ENCODE results near the gene COA1. TPM values are rescaled to one million over a fixed set of nuclear protein-coding genes. Genes with fewer than 3 reads are reported as not detected.

Gene COA1
- total RNA-seq, 3 donors from 2014 or later (not counting 1 experiment from before 2014, with no cell fraction given): 55.0 to 85.3 (median 69.5) TPM

- intact Hi-C loops (cut with micrococcal nuclease): no loop called here
- no peak overlapping the region for H3K27ac ChIP-seq (ENCODE audit: low read length)
- no peaks in the 10 kb centered on the region for H3K27me3 Mint-ChIP-seq (ENCODE audit: low read depth in 2 of 2)
- ATAC-seq: no peak
- no peaks in the 10 kb centered on the region for H3K9me3 Mint-ChIP-seq
- peak overlapping the region in 1 of 2 donors; percentile 63 for H3K27ac Mint-ChIP-seq
- H3K4me1 Mint-ChIP-seq: peaks cover 8 to 19% of the 10 kb centered on the region in 2 donors
- no peak overlapping the region for H3K4me3 Mint-ChIP-seq
- peaks cover 7% of the 10 kb centered on the region for H3K4me1 ChIP-seq (ENCODE audit: control insufficient read depth, insufficient read depth, low read length)
- no peaks in the 10 kb centered on the region for H3K27me3 ChIP-seq (ENCODE audit: control insufficient read depth, insufficient read depth, low read length)
- H3K9me3 ChIP-seq (ENCODE audit: control insufficient read depth, insufficient read depth, low read length): no peaks in the 10 kb centered on the region
- no peaks in the 10 kb centered on the region for H3K36me3 ChIP-seq (ENCODE audit: control insufficient read depth, insufficient read depth, low read length)
- H3K4me3 ChIP-seq (ENCODE audit: low read length): no peak overlapping the region
- no peaks in the 10 kb centered on the region for H3K36me3 Mint-ChIP-seq
- DNase-seq: no peak
- TF ChIP-seq, protein P1, sequence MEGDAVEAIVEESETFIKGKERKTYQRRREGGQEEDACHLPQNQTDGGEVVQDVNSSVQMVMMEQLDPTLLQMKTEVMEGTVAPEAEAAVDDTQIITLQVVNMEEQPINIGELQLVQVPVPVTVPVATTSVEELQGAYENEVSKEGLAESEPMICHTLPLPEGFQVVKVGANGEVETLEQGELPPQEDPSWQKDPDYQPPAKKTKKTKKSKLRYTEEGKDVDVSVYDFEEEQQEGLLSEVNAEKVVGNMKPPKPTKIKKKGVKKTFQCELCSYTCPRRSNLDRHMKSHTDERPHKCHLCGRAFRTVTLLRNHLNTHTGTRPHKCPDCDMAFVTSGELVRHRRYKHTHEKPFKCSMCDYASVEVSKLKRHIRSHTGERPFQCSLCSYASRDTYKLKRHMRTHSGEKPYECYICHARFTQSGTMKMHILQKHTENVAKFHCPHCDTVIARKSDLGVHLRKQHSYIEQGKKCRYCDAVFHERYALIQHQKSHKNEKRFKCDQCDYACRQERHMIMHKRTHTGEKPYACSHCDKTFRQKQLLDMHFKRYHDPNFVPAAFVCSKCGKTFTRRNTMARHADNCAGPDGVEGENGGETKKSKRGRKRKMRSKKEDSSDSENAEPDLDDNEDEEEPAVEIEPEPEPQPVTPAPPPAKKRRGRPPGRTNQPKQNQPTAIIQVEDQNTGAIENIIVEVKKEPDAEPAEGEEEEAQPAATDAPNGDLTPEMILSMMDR (IDR thresholded peaks at IDR 0.05): no peak
- WGBS (ENCODE audit: insufficient coverage): 82% methylated on average over 10 of the region's 10 CpGs
Measured at GRCh38 chr7:43764807-43765491, 35.6 kb upstream of the COA1 start.

- H3K9me3 Mint-ChIP-seq: no peaks in the 10 kb centered on the region
- H3K4me3 Mint-ChIP-seq: no peak overlapping the region
- H3K27ac Mint-ChIP-seq: peak overlapping the region in 1 of 2 donors; percentile 63
- H3K36me3 ChIP-seq (ENCODE audit: control insufficient read depth, insufficient read depth, low read length): no peaks in the 10 kb centered on the region
- 33% methylated on average over 7 of the region's 9 CpGs for WGBS (ENCODE audit: insufficient coverage)
- no peaks in the 10 kb centered on the region for H3K36me3 Mint-ChIP-seq
- H3K27ac ChIP-seq (ENCODE audit: low read length): no peak overlapping the region
- DNase-seq: peak in 1 of 2 donors; percentile 39
- peaks cover 8 to 23% of the 10 kb centered on the region in 2 donors for H3K4me1 Mint-ChIP-seq
- no peak overlapping the region for H3K4me3 ChIP-seq (ENCODE audit: low read length)
- TF ChIP-seq, protein P1 (IDR thresholded peaks at IDR 0.05): no peak
- intact Hi-C loops (cut with micrococcal nuclease): no loop called here
- peaks cover 7% of the 10 kb centered on the region for H3K4me1 ChIP-seq (ENCODE audit: control insufficient read depth, insufficient read depth, low read length)
- H3K27me3 ChIP-seq (ENCODE audit: control insufficient read depth, insufficient read depth, low read length): no peaks in the 10 kb centered on the region
- ATAC-seq: no peak
- no peaks in the 10 kb centered on the region for H3K9me3 ChIP-seq (ENCODE audit: control insufficient read depth, insufficient read depth, low read length)
- no peaks in the 10 kb centered on the region for H3K27me3 Mint-ChIP-seq (ENCODE audit: low read depth in 2 of 2)
Measured at GRCh38 chr7:43764039-43764761, 34.9 kb upstream of the COA1 start.

DNA sequence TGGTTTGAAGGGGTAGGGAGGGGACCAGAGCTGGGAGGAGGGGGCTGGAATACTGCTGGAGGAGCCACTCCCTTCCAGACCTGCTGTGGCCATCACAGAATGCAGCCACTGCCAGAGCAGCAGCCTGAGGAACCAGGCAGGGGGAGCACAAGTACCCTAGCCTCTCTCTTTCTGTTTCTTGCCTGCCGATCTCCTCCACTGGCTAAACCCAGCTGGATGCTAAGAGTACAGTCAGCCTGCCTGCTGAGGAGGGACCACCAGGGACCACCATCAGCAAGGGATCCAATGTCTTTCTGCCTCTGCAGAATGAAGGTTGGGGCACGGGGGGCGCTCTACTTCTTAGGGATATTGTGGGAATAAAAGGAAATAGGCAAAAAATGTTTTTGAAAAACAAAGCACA lies 33.9 kb upstream of the COA1 start:
- Histone ChIP-seq H3K36me3 (ENCODE audit: control insufficient read depth, insufficient read depth, low read length) (no peaks in the 10 kb centered on the region), H3K4me3 (ENCODE audit: low read length) (no peak overlapping the region), H3K27ac (ENCODE audit: low read length) (no peak overlapping the region), H3K9me3 (ENCODE audit: control insufficient read depth, insufficient read depth, low read length) (no peaks in the 10 kb centered on the region), H3K27me3 (ENCODE audit: control insufficient read depth, insufficient read depth, low read length) (no peaks in the 10 kb centered on the region), H3K4me1 (ENCODE audit: control insufficient read depth, insufficient read depth, low read length) (peaks cover 8% of the 10 kb centered on the region)
- no peaks in the 10 kb centered on the region for H3K27me3 Mint-ChIP-seq (ENCODE audit: low read depth in 2 of 2)
- peak overlapping the region in 1 of 2 donors; percentile 47 for H3K27ac Mint-ChIP-seq
- 96% methylated on average over 3 of the region's 3 CpGs for WGBS (ENCODE audit: insufficient coverage)
- no peak for DNase-seq
- peaks cover 8 to 23% of the 10 kb centered on the region in 2 donors for H3K4me1 Mint-ChIP-seq
- TF ChIP-seq, protein P1 (IDR thresholded peaks at IDR 0.05): no peak
- H3K36me3 Mint-ChIP-seq: no peaks in the 10 kb centered on the region
- no peak overlapping the region for H3K4me3 Mint-ChIP-seq
- intact Hi-C loops (cut with micrococcal nuclease): no loop called here
- no peak for ATAC-seq
- no peaks in the 10 kb centered on the region for H3K9me3 Mint-ChIP-seq

Measured in natural killer cell (primary cell).